PC-9 (cell line): ENCODE measurements around the gene PRRX1. TPM values are rescaled to one million over a fixed set of nuclear protein-coding genes. Genes with fewer than 3 reads are reported as not detected.

Experiments
- BruUV-seq: library from RNA; stranded (reverse); fragments of 400-500 nt; replicated peaks from 2 replicates; lab custom pipeline; 2021; lab: Mats Ljungman, UMichigan
- CTCF ChIA-PET: fragments of 300-600 bp; sonication (Branson Sonifier 250); formaldehyde crosslinking; loops from one replicate; lab custom pipeline; 2022; ENCODE audit warnings: antibody characterized with exemption; lab: Charles Lee
- POLR2A ChIA-PET: fragments of 300-600 bp; sonication (Branson Sonifier 250); formaldehyde crosslinking; loops from one replicate; lab custom pipeline; 2022; ENCODE audit warnings: antibody characterized with exemption; ENCODE audit not compliant: unreplicated experiment; lab: Charles Lee
- DNase-seq, 2 experiments: peaks; one replicate each; pipeline versions ENCODE4 v3.0.0 to v3.0.0-alpha.2; 2015 to 2022; ENCODE audit warnings: mixed read lengths in 1 of 2
- H2AFZ ChIP-seq: fragments of 200-600 bp; sonication (generic); 2 replicates; pipeline ENCODE4 v1.8.1; 2017; ENCODE audit warnings: antibody characterized with exemption
- H3F3A ChIP-seq: fragments of 200-600 bp; sonication (generic); 2 replicates; pipeline ENCODE4 v1.8.1; 2017; ENCODE audit warnings: antibody characterized with exemption, mild to moderate bottlenecking, low read depth; ENCODE audit not compliant: insufficient read depth
- H3K27ac ChIP-seq: fragments of 200-600 bp; sonication (generic); 2 replicates; pipeline ENCODE4 v1.6.1; 2016; ENCODE audit warnings: mixed run types
- H3K27me3 ChIP-seq: fragments of 200-600 bp; sonication (generic); 2 replicates; pipeline ENCODE4 v1.6.1; 2016; ENCODE audit warnings: low read depth, mixed run types; ENCODE audit not compliant: insufficient read depth
- H3K36me3 ChIP-seq: fragments of 200-600 bp; sonication (generic); 2 replicates; pipeline ENCODE4 v1.6.1; 2016; ENCODE audit warnings: low read depth, mixed run types
- H3K4me1 ChIP-seq: fragments of 200-600 bp; sonication (generic); replicated peaks from 2 replicates; pipeline ENCODE4 v1.6.1; 2016; ENCODE audit warnings: mixed run types; ENCODE audit not compliant: insufficient read depth
- H3K4me2 ChIP-seq: fragments of 200-600 bp; sonication (generic); 2 replicates; pipeline ENCODE4 v1.6.1; 2017; ENCODE audit warnings: mixed run types
- H3K4me3 ChIP-seq: fragments of 200-600 bp; sonication (generic); 2 replicates; pipeline ENCODE4 v1.6.1; 2016; ENCODE audit warnings: mixed run types
- H3K79me2 ChIP-seq: fragments of 200-600 bp; sonication (generic); 2 replicates; pipeline ENCODE4 v1.6.1; 2017; ENCODE audit warnings: low read depth, mixed run types
- H3K9me2 ChIP-seq: fragments of 200-600 bp; sonication (generic); 2 replicates; pipeline ENCODE4 v1.8.1; 2017; ENCODE audit warnings: mild to moderate bottlenecking; ENCODE audit not compliant: insufficient read depth
- H3K9me3 ChIP-seq: fragments of 200-600 bp; sonication (generic); 2 replicates; pipeline ENCODE4 v1.8.1; 2016; ENCODE audit warnings: low read depth; ENCODE audit not compliant: insufficient read depth
- H4K20me1 ChIP-seq: fragments of 200-600 bp; sonication (generic); 2 replicates; pipeline ENCODE4 v1.8.1; 2017; ENCODE audit not compliant: insufficient read depth
- EZH2 ChIP-seq: fragments of 200-600 bp; sonication (generic); IDR thresholded peaks from 2 replicates; pipeline ENCODE4 v1.8.0; 2017; ENCODE audit warnings: antibody characterized with exemption, low read depth
- intact Hi-C: fragments of 100-400 bp; cut with micrococcal nuclease; formaldehyde crosslinking; loops from one replicate; pipeline ENCODE4 v1.10.0; 2022; ENCODE audit not compliant: unreplicated experiment
- total RNA-seq: library from RNA; stranded (reverse); gene quantifications from 2 replicates; pipeline ENCODE4 v1.2.3, GENCODE V29; 2021
- TF ChIP-seq, protein P1 (sequence below): fragments of 200-600 bp; sonication (generic); conservative IDR thresholded peaks from 2 replicates; pipeline ENCODE4 v1.6.1; 2017; ENCODE audit warnings: mixed run types, antibody characterized with exemption, mild to moderate bottlenecking, moderate library complexity

Gene PRRX1
- total RNA-seq, 1 experiment from 2014 or later = not detected

DNA sequence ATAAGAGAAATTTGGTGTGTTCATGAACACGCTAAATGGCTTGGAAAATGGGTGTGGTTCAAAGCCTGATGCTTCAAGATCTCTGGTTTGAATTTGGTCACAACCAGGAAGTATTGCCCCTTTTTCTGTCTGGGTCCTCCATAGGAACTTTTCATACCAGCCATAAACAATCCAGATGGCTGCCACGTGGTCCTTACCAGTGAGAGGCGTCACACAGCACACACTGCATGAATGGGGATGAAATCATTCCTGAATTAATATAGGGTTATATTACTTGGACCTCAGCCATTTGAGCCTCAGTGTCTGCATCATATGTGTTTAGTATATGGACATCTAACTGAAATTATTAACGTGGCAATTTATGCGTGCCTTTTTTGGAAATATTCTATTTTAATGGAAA lies 64.0 kb downstream of the PRRX1 start:
- intact Hi-C loops = no loop called here
- Histone ChIP-seq H3K4me3 (no peak overlapping the region), H4K20me1 (no peaks in the 10 kb centered on the region), H3K36me3 (no peaks in the 10 kb centered on the region), H3K4me2 (no peak overlapping the region), H3K9me2 (no peaks in the 10 kb centered on the region), H3K79me2 (no peaks in the 10 kb centered on the region), H3F3A (no peaks in the 10 kb centered on the region), H3K9me3 (no peaks in the 10 kb centered on the region), H2AFZ (no peak overlapping the region), H3K27me3 (no peaks in the 10 kb centered on the region), H3K27ac (no peak overlapping the region), H3K4me1 (no peaks in the 10 kb centered on the region)
- DNase-seq = no peak
- ChIA-PET POLR2A (no interaction called here), CTCF (no interaction called here)
- TF ChIP-seq EZH2 = no peak
- TF ChIP-seq, protein P1, sequence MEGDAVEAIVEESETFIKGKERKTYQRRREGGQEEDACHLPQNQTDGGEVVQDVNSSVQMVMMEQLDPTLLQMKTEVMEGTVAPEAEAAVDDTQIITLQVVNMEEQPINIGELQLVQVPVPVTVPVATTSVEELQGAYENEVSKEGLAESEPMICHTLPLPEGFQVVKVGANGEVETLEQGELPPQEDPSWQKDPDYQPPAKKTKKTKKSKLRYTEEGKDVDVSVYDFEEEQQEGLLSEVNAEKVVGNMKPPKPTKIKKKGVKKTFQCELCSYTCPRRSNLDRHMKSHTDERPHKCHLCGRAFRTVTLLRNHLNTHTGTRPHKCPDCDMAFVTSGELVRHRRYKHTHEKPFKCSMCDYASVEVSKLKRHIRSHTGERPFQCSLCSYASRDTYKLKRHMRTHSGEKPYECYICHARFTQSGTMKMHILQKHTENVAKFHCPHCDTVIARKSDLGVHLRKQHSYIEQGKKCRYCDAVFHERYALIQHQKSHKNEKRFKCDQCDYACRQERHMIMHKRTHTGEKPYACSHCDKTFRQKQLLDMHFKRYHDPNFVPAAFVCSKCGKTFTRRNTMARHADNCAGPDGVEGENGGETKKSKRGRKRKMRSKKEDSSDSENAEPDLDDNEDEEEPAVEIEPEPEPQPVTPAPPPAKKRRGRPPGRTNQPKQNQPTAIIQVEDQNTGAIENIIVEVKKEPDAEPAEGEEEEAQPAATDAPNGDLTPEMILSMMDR = no peak
- no TSS peak for BruUV-seq

DNA sequence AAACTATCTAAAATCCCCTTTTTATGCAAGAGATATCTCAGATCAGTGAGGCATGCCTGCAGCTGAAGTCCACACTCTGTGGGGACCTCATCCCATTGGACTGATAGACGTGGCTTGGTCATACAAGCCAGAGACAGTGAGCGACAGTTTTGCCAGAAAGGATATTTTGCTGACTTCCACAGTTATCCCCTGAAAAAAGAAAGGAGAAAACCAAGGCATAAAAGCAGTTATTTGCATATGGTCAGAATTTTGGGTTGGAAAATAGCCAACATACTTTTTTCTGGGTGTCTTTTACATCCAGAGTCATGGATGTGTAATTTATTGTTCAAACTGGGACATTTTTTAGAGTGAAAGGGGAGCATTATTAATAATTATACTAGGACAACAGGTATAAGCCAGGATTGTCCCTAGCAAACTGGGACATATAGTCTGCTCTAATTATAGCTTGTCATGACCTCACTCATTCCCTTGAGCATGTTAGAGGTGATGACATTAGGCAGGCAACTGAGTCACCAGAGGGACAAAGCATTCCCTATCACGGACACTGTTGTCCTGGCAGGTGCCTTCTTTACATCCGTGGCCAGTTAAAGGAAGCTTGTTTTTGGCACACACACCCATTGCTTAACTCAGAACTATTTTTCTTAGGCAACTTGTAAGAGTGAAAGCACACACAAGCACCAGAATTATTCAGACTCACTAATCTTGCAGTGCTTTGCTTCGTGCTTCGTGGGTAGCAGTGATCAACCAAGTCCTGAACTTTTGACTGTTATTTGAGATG lies 65.5 kb downstream of the PRRX1 start:
- Histone ChIP-seq H3K9me3 (no peaks in the 10 kb centered on the region), H3K36me3 (no peaks in the 10 kb centered on the region), H3K4me1 (no peaks in the 10 kb centered on the region), H3K27me3 (no peaks in the 10 kb centered on the region), H3K79me2 (no peaks in the 10 kb centered on the region), H3K4me2 (no peak overlapping the region), H3K9me2 (no peaks in the 10 kb centered on the region), H3F3A (no peaks in the 10 kb centered on the region), H4K20me1 (no peaks in the 10 kb centered on the region), H3K4me3 (no peak overlapping the region), H3K27ac (no peak overlapping the region), H2AFZ (no peak overlapping the region)
- BruUV-seq = no TSS peak
- DNase-seq = no peak
- CTCF ChIA-PET = no interaction called here
- TF ChIP-seq EZH2 = no peak
- TF ChIP-seq, protein P1 = no peak
- intact Hi-C loops = no loop called here
- POLR2A ChIA-PET = no interaction called here

DNA sequence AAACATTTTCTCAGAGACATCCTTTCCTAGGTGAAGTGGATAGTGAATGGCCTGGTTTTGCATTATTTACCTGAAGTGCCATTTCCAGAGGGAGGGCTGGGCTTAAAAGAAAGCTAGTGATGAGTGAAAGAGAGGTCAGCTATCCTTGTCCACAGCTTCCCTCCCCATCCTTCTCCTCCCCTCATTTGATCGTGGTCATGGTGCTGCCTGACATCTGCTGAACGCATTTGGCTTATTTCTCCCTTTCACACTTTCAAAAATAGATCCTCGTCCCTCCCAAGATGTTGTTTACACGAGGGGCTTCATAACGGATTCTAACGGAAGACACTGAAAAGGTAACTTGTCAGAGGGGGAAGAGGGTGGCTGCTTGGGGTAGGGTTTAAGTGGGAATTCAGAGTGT lies 66.1 kb downstream of the PRRX1 start:
- TF ChIP-seq EZH2 = no peak
- TF ChIP-seq, protein P1 = no peak
- H3K4me2 ChIP-seq = no peak overlapping the region
- H3K79me2 ChIP-seq = no peaks in the 10 kb centered on the region
- no peaks in the 10 kb centered on the region for H3K4me1 ChIP-seq
- no peak overlapping the region for H3K27ac ChIP-seq
- H3K9me3 ChIP-seq = no peaks in the 10 kb centered on the region
- no peaks in the 10 kb centered on the region for H3K27me3 ChIP-seq
- no peaks in the 10 kb centered on the region for H3K36me3 ChIP-seq
- intact Hi-C loops = no loop called here
- ChIA-PET CTCF (no interaction called here), POLR2A (no interaction called here)
- H3K4me3 ChIP-seq = no peak overlapping the region
- no TSS peak for BruUV-seq
- no peak overlapping the region for H2AFZ ChIP-seq
- no peaks in the 10 kb centered on the region for H3F3A ChIP-seq
- H4K20me1 ChIP-seq = no peaks in the 10 kb centered on the region
- no peaks in the 10 kb centered on the region for H3K9me2 ChIP-seq
- no peak for DNase-seq
